ENCODE results near the gene LRRC63.

DNA sequence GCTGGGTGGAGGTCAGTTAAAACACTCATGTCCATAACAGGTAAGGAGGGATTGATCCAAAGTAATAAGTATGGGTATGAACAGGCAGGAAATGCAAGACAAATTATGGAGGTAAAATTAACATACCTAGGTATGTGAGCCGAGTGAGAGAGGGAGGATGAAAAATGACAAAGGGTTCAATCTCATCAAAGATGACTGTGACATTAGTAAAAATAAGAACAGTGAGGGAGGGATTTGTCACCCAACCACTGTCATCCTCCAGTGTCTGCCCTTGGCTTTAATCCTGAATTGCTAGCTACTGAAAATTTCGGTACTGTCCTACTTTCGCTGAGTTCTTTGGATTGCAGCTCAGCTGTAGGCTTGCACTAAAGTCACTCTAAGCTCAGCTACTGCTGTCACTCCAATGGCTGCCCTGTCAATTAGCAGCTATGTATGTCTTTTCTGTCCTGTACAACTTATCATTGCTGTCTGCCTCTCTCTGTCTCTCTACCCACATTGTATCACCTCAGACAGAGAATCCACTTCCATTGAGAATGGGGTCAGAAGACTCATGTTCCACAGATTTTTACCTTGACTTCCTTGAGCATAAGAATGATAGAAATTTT, 62.5 kb downstream of the LRRC63 start:
- no peak for TF ChIP-seq CTCF (IDR thresholded peaks at IDR 0.05)
- no peak for TF ChIP-seq POLR2AphosphoS5 (IDR thresholded peaks at IDR 0.05)
- no peak for TF ChIP-seq POLR2A (IDR thresholded peaks at IDR 0.05)
